HEK293 (cell line): ENCODE data around the gene INTS7.

Experiments
- ZNF248 ChIP-seq: fragments of 450-650 bp; formaldehyde crosslinking; IDR thresholded peaks from 2 replicates; pipeline ENCODE4 v1.5.1; 2017; ENCODE audit warnings: missing biosample characterization, missing genetic modification characterization
- TF ChIP-seq, protein P1 (sequence below): sonication (generic); formaldehyde crosslinking; IDR thresholded peaks from 2 replicates; pipeline ENCODE4 v1.8.1; 2022; ENCODE audit warnings: mild to moderate bottlenecking, moderate library complexity, missing genetic modification reagents
- TF ChIP-seq, protein P2 (sequence below): fragments of 450-650 bp; formaldehyde crosslinking; IDR thresholded peaks from 2 replicates; pipeline ENCODE4 v1.5.1; 2016; ENCODE audit warnings: missing biosample characterization, missing genetic modification characterization

DNA sequence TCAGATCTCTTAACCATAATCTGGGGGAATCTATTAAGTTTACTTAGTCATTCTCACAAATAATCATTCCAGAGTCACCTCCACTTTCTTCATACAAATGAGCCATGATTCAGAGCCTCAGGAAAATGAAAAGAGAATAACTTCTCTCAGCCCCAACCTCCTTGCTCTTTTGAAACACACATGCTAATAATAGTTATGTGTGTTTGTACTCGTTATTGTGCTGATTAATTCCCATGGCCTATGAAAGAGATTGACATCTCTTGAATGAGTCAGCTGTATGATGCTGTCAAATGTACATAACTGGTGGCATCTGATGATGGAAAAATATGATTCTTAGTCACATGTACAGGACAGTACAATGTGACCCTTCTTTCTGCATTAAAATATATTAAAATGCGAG is 41.7 kb upstream of the INTS7 start:
- TF ChIP-seq ZNF248, result no peak
- TF ChIP-seq, protein P1, sequence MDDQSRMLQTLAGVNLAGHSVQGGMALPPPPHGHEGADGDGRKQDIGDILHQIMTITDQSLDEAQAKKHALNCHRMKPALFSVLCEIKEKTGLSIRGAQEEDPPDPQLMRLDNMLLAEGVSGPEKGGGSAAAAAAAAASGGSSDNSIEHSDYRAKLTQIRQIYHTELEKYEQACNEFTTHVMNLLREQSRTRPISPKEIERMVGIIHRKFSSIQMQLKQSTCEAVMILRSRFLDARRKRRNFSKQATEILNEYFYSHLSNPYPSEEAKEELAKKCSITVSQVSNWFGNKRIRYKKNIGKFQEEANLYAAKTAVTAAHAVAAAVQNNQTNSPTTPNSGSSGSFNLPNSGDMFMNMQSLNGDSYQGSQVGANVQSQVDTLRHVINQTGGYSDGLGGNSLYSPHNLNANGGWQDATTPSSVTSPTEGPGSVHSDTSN (CRISPR knock-in tag), result no peak
- TF ChIP-seq, protein P2, sequence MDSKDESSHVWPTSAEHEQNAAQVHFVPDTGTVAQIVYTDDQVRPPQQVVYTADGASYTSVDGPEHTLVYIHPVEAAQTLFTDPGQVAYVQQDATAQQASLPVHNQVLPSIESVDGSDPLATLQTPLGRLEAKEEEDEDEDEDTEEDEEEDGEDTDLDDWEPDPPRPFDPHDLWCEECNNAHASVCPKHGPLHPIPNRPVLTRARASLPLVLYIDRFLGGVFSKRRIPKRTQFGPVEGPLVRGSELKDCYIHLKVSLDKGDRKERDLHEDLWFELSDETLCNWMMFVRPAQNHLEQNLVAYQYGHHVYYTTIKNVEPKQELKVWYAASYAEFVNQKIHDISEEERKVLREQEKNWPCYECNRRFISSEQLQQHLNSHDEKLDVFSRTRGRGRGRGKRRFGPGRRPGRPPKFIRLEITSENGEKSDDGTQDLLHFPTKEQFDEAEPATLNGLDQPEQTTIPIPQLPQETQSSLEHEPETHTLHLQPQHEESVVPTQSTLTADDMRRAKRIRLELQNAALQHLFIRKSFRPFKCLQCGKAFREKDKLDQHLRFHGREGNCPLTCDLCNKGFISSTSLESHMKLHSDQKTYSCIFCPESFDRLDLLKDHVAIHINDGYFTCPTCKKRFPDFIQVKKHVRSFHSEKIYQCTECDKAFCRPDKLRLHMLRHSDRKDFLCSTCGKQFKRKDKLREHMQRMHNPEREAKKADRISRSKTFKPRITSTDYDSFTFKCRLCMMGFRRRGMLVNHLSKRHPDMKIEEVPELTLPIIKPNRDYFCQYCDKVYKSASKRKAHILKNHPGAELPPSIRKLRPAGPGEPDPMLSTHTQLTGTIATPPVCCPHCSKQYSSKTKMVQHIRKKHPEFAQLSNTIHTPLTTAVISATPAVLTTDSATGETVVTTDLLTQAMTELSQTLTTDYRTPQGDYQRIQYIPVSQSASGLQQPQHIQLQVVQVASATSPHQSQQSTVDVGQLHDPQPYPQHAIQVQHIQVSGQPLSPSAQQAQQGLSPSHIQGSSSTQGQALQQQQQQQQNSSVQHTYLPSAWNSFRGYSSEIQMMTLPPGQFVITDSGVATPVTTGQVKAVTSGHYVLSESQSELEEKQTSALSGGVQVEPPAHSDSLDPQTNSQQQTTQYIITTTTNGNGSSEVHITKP (tag by site-specific recombination), result no peak
